Measurements from ENCODE around the gene IDH3G. TPM values are rescaled to one million over a fixed set of nuclear protein-coding genes. Genes with fewer than 3 reads are reported as not detected.

The IDH3G gene
- total RNA-seq, 3 donors from 2014 or later: 75.4 to 91.5 (median 76.5) TPM

- H3K36me3 ChIP-seq: no peaks in the 10 kb centered on the region
- H3K4me3 ChIP-seq: peak overlapping the region in 2 of 3 donors; percentile 49 to 69
- DNase-seq (ENCODE audit: low spot score in 2 of 2): no peak
- H3K27me3 ChIP-seq: peaks cover 5 to 78% of the 10 kb centered on the region in 2 donors
- intact Hi-C loops (cut with DNase I; ENCODE audit: low total_unique reads): no loop called here
- H3K4me1 ChIP-seq: no peaks in the 10 kb centered on the region
- no peak for TF ChIP-seq POLR2AphosphoS5 (IDR thresholded peaks at IDR 0.05)
- no peak for TF ChIP-seq CTCF (IDR thresholded peaks at IDR 0.05)
- TF ChIP-seq POLR2A (IDR thresholded peaks at IDR 0.05): no peak
- no peaks in the 10 kb centered on the region for H3K9me3 ChIP-seq
- H3K27ac ChIP-seq: no peak overlapping the region
Measured at GRCh38 chrX:153830640-153831428, 36.7 kb upstream of the IDH3G start.

GRCh38 chrX:153829799-153830639 is 35.8 kb upstream of the IDH3G start, which contains the start of gene PDZD4:
PDZD4 (minus strand) TSS chrX:153830544; CDS start chrX:153830298, 246 bp downstream.
- H3K27ac ChIP-seq: no peak within 1 kb of the TSS
- TF ChIP-seq POLR2AphosphoS5 (IDR thresholded peaks at IDR 0.05) (no peak), POLR2A (IDR thresholded peaks at IDR 0.05) (no peak), CTCF (IDR thresholded peaks at IDR 0.05) (no peak)
- H3K9me3 ChIP-seq: no peaks in the 10 kb centered on the region
- H3K27me3 ChIP-seq: peaks cover 5 to 82% of the 10 kb centered on the region in 2 donors
- intact Hi-C loops (cut with DNase I; ENCODE audit: low total_unique reads): no loop called here
- H3K36me3 ChIP-seq: no peaks in the 10 kb centered on the region
- no peak for DNase-seq (ENCODE audit: low spot score in 2 of 2)
- H3K4me1 ChIP-seq: no peaks in the 10 kb centered on the region
- peak within 1 kb of the TSS; percentile 32 to 69 (median 49) for H3K4me3 ChIP-seq

- no peak for DNase-seq (ENCODE audit: low spot score in 2 of 2)
- peaks cover 5 to 82% of the 10 kb centered on the region in 2 donors for H3K27me3 ChIP-seq
- intact Hi-C loops (cut with DNase I; ENCODE audit: low total_unique reads): no loop called here
- no peak for TF ChIP-seq POLR2AphosphoS5 (IDR thresholded peaks at IDR 0.05)
- no peak for TF ChIP-seq POLR2A (IDR thresholded peaks at IDR 0.05)
- no peak for TF ChIP-seq CTCF (IDR thresholded peaks at IDR 0.05)
- no peak overlapping the region for H3K27ac ChIP-seq
- H3K4me3 ChIP-seq: peak overlapping the region; percentile 32 to 69 (median 49)
- no peaks in the 10 kb centered on the region for H3K36me3 ChIP-seq
- no peaks in the 10 kb centered on the region for H3K9me3 ChIP-seq
- H3K4me1 ChIP-seq: no peaks in the 10 kb centered on the region
Measured at GRCh38 chrX:153829549-153829798, 35.3 kb upstream of the IDH3G start.

GRCh38 chrX:153828723-153829548 is 34.8 kb upstream of the IDH3G start:
- Histone ChIP-seq H3K27ac (peak overlapping the region in 1 of 2 donors; percentile 75), H3K36me3 (no peaks in the 10 kb centered on the region), H3K4me3 (peak overlapping the region; percentile 32 to 69 (median 49)), H3K9me3 (no peaks in the 10 kb centered on the region), H3K4me1 (no peaks in the 10 kb centered on the region), H3K27me3 (peaks cover 5 to 87% of the 10 kb centered on the region in 2 donors)
- DNase-seq (ENCODE audit: low spot score in 2 of 2): no peak
- intact Hi-C loops (cut with DNase I; ENCODE audit: low total_unique reads): no loop called here
- no peak for TF ChIP-seq CTCF (IDR thresholded peaks at IDR 0.05)

All from breast epithelium (tissue), 4 donors.